Esophagus muscularis mucosa (tissue), 4 donors: ENCODE data around the gene FBXO22. TPM values are rescaled to one million over a fixed set of nuclear protein-coding genes. Genes with fewer than 3 reads are reported as not detected.
"Not testable (repeated sequence)": the region's sequence is repeated elsewhere in the genome, so short reads cannot be mapped to it uniquely, and the experiment has no call there.

Experiments
- DNase-seq: peaks from one replicate; pipeline ENCODE4 v3.0.0-alpha.2; 2017; ENCODE audit errors: extremely low spot score
- H3K27ac ChIP-seq, 4 donors: fragments of 200-600 bp; sonication (generic); replicated peaks in 1 of 4; 1 replicate in 3 of 4; 2 replicates in 1 of 4; pipeline ENCODE4 v1.5.1; 2016 to 2019; ENCODE audit warnings: mild to moderate bottlenecking in 1 of 4
- H3K27me3 ChIP-seq, 4 donors: fragments of 200-600 bp; sonication (generic); one replicate each; pipeline versions ENCODE4 v1.5.1 to v1.6.0; 2016 to 2019
- H3K36me3 ChIP-seq, 4 donors: fragments of 200-600 bp; sonication (generic); one replicate each; pipeline ENCODE4 v1.5.1; 2016 to 2019
- H3K4me1 ChIP-seq, 4 donors: fragments of 200-600 bp; sonication (generic); one replicate each; pipeline ENCODE4 v1.5.1; 2016 to 2019
- H3K4me3 ChIP-seq, 4 donors: fragments of 200-600 bp; sonication (generic); 1 replicate in 2 of 4; 2 replicates in 2 of 4; pipeline ENCODE4 v1.5.1; 2016 to 2019; ENCODE audit warnings: mild to moderate bottlenecking in 4 of 4, moderate library complexity in 1 of 4
- H3K9me3 ChIP-seq, 4 donors: fragments of 200-600 bp; sonication (generic); 1 replicate in 3 of 4; 2 replicates in 1 of 4; pipeline ENCODE4 v1.5.1; 2016 to 2019
- CTCF ChIP-seq, 3 experiments: fragments of 200-600 bp in 2 of 3; fragments of 450-650 bp in 1 of 3; sonication (generic) in 2 of 3; IDR thresholded peaks; one replicate each; pipeline ENCODE4 v1.5.1; 2017 to 2019; ENCODE audit warnings: antibody characterized with exemption in 3 of 3, mild to moderate bottlenecking in 2 of 3, moderate library complexity in 1 of 3
- EP300 ChIP-seq: sonication (generic); formaldehyde crosslinking; IDR thresholded peaks from one replicate; pipeline ENCODE4 v1.6.1; 2017; ENCODE audit warnings: antibody characterized with exemption
- POLR2A ChIP-seq: fragments of 450-650 bp; IDR thresholded peaks from one replicate; pipeline ENCODE4 v1.6.1; 2017; ENCODE audit warnings: antibody characterized with exemption, moderate library complexity, mild to moderate bottlenecking, low read depth
- POLR2AphosphoS5 ChIP-seq, 2 donors: sonication (generic); formaldehyde crosslinking; IDR thresholded peaks; one replicate each; pipeline ENCODE4 v1.6.1; 2017; ENCODE audit warnings: antibody characterized with exemption in 2 of 2
- WGBS: methylation state at CpG from one replicate; pipeline ENCODE4 v1.1.5; 2018; 5-methylcytosine and 5-hydroxymethylcytosine counted together
- intact Hi-C: fragments of 100-400 bp; cut with DNase I; formaldehyde crosslinking; loops from one replicate; pipeline ENCODE4 v1.15.1; 2023
- total RNA-seq, 4 donors: library from RNA; depleted of rRNA; stranded (reverse); fragments of >200 nt; gene quantifications; one replicate each; pipeline versions ENCODE4 v1.1.0 to v1.2.1, GENCODE V29; 2016

The FBXO22 gene
- total RNA-seq, 4 donors from 2014 or later: 10.4 to 23.8 (median 17.7) TPM

GRCh38 chr15:75869446-75869845 is 34.2 kb upstream of the FBXO22 start:
- no peak for DNase-seq
- peaks cover 0 to 5% (median 4%) of the 10 kb centered on the region in 4 donors for H3K4me1 ChIP-seq
- H3K4me3 ChIP-seq: no peak overlapping the region
- H3K9me3 ChIP-seq: no peaks in the 10 kb centered on the region
- H3K27me3 ChIP-seq: no peaks in the 10 kb centered on the region
- TF ChIP-seq EP300: no peak
- no peak for TF ChIP-seq CTCF (IDR thresholded peaks at IDR 0.05)
- TF ChIP-seq POLR2AphosphoS5 (IDR thresholded peaks at IDR 0.05): no peak
- no peak for TF ChIP-seq POLR2A
- intact Hi-C loops: no loop called here
- no peak overlapping the region for H3K27ac ChIP-seq
- H3K36me3 ChIP-seq: peaks cover 8 to 31% (median 21%) of the 10 kb centered on the region in 4 donors

- H3K4me3 ChIP-seq, H3K4me1 ChIP-seq, DNase-seq, H3K27me3 ChIP-seq, intact Hi-C loops, H3K27ac ChIP-seq, H3K9me3 ChIP-seq: not testable (repeated sequence)
- H3K36me3 ChIP-seq: peaks cover 13 to 48% (median 31%) of the 10 kb centered on the region in 4 donors
- 91% methylated on average over 1 of the region's 1 CpG for WGBS
Observed at GRCh38 chr15:75871589-75871988, 32.1 kb upstream of the FBXO22 start.

- H3K9me3 ChIP-seq: no peaks in the 10 kb centered on the region
- intact Hi-C loops: no loop called here
- H3K4me3 ChIP-seq: no peak overlapping the region
- H3K36me3 ChIP-seq: peaks cover 13 to 49% (median 31%) of the 10 kb centered on the region in 4 donors
- 87% methylated on average over 4 of the region's 4 CpGs for WGBS
- DNase-seq: no peak
- TF ChIP-seq POLR2AphosphoS5 (IDR thresholded peaks at IDR 0.05): no peak
- no peak for TF ChIP-seq POLR2A
- no peak for TF ChIP-seq CTCF (IDR thresholded peaks at IDR 0.05)
- TF ChIP-seq EP300: no peak
- peaks cover 0 to under 1% (median 0%) of the 10 kb centered on the region in 4 donors for H3K4me1 ChIP-seq
- no peaks in the 10 kb centered on the region for H3K27me3 ChIP-seq
- H3K27ac ChIP-seq: no peak overlapping the region
Observed at GRCh38 chr15:75872403-75872990, 31.2 kb upstream of the FBXO22 start.

- no peak overlapping the region for H3K4me3 ChIP-seq
- TF ChIP-seq POLR2AphosphoS5 (IDR thresholded peaks at IDR 0.05): no peak
- TF ChIP-seq CTCF (IDR thresholded peaks at IDR 0.05): no peak
- no peak for TF ChIP-seq EP300
- no peak for TF ChIP-seq POLR2A
- no peaks in the 10 kb centered on the region for H3K9me3 ChIP-seq
- no peak overlapping the region for H3K27ac ChIP-seq
- H3K36me3 ChIP-seq: peaks cover 0 to 52% (median 23%) of the 10 kb centered on the region in 4 donors
- WGBS: 68% methylated on average over 1 of the region's 1 CpG
- DNase-seq: no peak
- no peaks in the 10 kb centered on the region for H3K4me1 ChIP-seq
- intact Hi-C loops: no loop called here
- no peaks in the 10 kb centered on the region for H3K27me3 ChIP-seq
Observed at GRCh38 chr15:75884041-75884440, 19.6 kb upstream of the FBXO22 start.

- no peaks in the 10 kb centered on the region for H3K27me3 ChIP-seq
- intact Hi-C loops: no loop called here
- no peak overlapping the region for H3K27ac ChIP-seq
- peaks cover 0 to 45% (median 10%) of the 10 kb centered on the region in 4 donors for H3K36me3 ChIP-seq
- WGBS: 94% methylated on average over 1 of the region's 1 CpG
- no peaks in the 10 kb centered on the region for H3K4me1 ChIP-seq
- DNase-seq: no peak
- H3K4me3 ChIP-seq: no peak overlapping the region
- TF ChIP-seq POLR2AphosphoS5 (IDR thresholded peaks at IDR 0.05) (no peak), EP300 (no peak)
- H3K9me3 ChIP-seq: no peaks in the 10 kb centered on the region
Observed at GRCh38 chr15:75887178-75887577, 16.5 kb upstream of the FBXO22 start.

GRCh38 chr15:75891895-75892294 is 11.8 kb upstream of the FBXO22 start:
- no peak for TF ChIP-seq POLR2AphosphoS5 (IDR thresholded peaks at IDR 0.05)
- no peak for TF ChIP-seq POLR2A
- TF ChIP-seq EP300: no peak
- no peak for TF ChIP-seq CTCF (IDR thresholded peaks at IDR 0.05)
- no peak overlapping the region for H3K27ac ChIP-seq
- intact Hi-C loops: no loop called here

More at GRCh38 chr15:75891895-75892294, 11.8 kb upstream of the FBXO22 start:
- Histone ChIP-seq H3K4me1 (no peaks in the 10 kb centered on the region), H3K9me3 (no peaks in the 10 kb centered on the region), H3K4me3 (no peak overlapping the region), H3K36me3 (peaks cover 0 to 38% (median 16%) of the 10 kb centered on the region in 4 donors), H3K27me3 (no peaks in the 10 kb centered on the region)
- DNase-seq: no peak
